Heart right ventricle (tissue), 16 donors: Measurements from ENCODE around the gene ATG101. TPM values are rescaled to one million over a fixed set of nuclear protein-coding genes. Genes with fewer than 3 reads are reported as not detected.

Experiments
- ATAC-seq, 8 donors: fragments of 200-7000 bp; cut with Tn5 transposase; one replicate each; pipeline ENCODE4 v1.9.1; 2020; ENCODE audit warnings: mild to moderate bottlenecking in 8 of 8, moderate library complexity in 8 of 8, moderate number of reproducible peaks in 1 of 8
- DNase-seq, 2 donors: peaks; one replicate each; pipeline ENCODE4 v3.0.0-alpha.2; 2020
- H3K27ac ChIP-seq, 10 donors: fragments of 200-600 bp; sonication (generic) in 2 of 10; one replicate each; pipeline versions ENCODE4 v1.5.0 to v1.8.0; 2020 to 2022; ENCODE audit warnings: mild to moderate bottlenecking in 3 of 10
- H3K27me3 ChIP-seq, 7 donors: fragments of 200-600 bp; one replicate each; pipeline ENCODE4 v1.8.0; 2021 to 2022; ENCODE audit warnings: mild to moderate bottlenecking in 2 of 7
- H3K36me3 ChIP-seq, 9 donors: fragments of 200-600 bp; sonication (generic) in 1 of 9; one replicate each; pipeline versions ENCODE4 v1.5.0 to v1.8.0; 2020 to 2022; ENCODE audit warnings: mild to moderate bottlenecking in 2 of 9
- H3K4me1 ChIP-seq, 9 donors: fragments of 200-600 bp; sonication (generic) in 1 of 9; one replicate each; pipeline versions ENCODE4 v1.5.0 to v1.8.0; 2020 to 2022; ENCODE audit warnings: mild to moderate bottlenecking in 4 of 9
- H3K4me3 ChIP-seq, 10 donors: fragments of 200-600 bp; sonication (generic) in 2 of 10; one replicate each; pipeline versions ENCODE4 v1.5.0 to v1.8.0; 2020 to 2022; ENCODE audit warnings: mild to moderate bottlenecking in 7 of 10, moderate library complexity in 2 of 10
- H3K9me3 ChIP-seq, 11 donors: fragments of 200-600 bp in 10 of 11; sonication (generic) in 2 of 11; one replicate each; pipeline versions ENCODE4 v1.5.0 to v1.8.0; 2013 to 2022; ENCODE audit warnings: mild to moderate bottlenecking in 2 of 11, control low read depth in 1 of 11, moderate library complexity in 1 of 11
- WGBS, 2 donors: extraction: QIAGEN DNeasy Blood & Tissue Kit; methylation state at CpG; one replicate each; pipeline ENCODE4 v1.1.7; 2013; ENCODE audit warnings: inconsistent platforms in 1 of 2; 5-methylcytosine and 5-hydroxymethylcytosine counted together
- intact Hi-C, 10 donors: fragments of 100-400 bp; cut with DNase I; formaldehyde crosslinking; loops; one replicate each; pipeline versions ENCODE4 v1.11.1 to v1.14.2; 2022
- polyA plus RNA-seq, 2 donors: library from polyadenylated mRNA; stranded (reverse); fragments of 200-250 nt; gene quantifications; one replicate each; pipeline ENCODE4 v1.2.3, GENCODE V29; 2013
- total RNA-seq, 10 donors: library from RNA; stranded (reverse); fragmentation: NEBNext Ultra II Directional in 3 of 10; extraction: Animal tissue kit (Norgen Biotek cat#: 25700) in 3 of 10; gene quantifications; one replicate each; pipeline versions ENCODE4 v1.2.1 to v1.2.4, GENCODE V29; 2021 to 2023
- TF ChIP-seq, protein P1 (sequence below), 9 donors: fragments of 200-600 bp; sonication (generic) in 2 of 9; IDR thresholded peaks; one replicate each; pipeline versions ENCODE4 v1.5.0 to v1.8.0; 2021 to 2022; ENCODE audit warnings: antibody characterized with exemption in 9 of 9, mild to moderate bottlenecking in 5 of 9, moderate library complexity in 1 of 9
- donor health status: Arrhythmogenic right ventricular cardiomyopathy.
- donor health status: ischemic (EF 13 %, LVEDD 7.1; RV severe dilation, severe dysfunction).
- donor health status: healthy with polysubstance abuse.
- donor health status: DM: no; HTN: yes; CAD: no.
- donor health status: DM: no; HTN: no; CAD: no.
- donor health status: ischemic (EF 25% LVEDD 6.9; RV normal size, moderate dysfunction).
- donor health status: ischemic (EF 25% LVEDD 5.7; RV mildly dilated, moderate dysfunction).
- donor health status: healthy.
- donor health status: DM: yes; HTN: yes; CAD: no.
- donor health status: Ischemic cardiomyopathy.
- donor health status: ischemic (EF 35%, LVEDD 5.7; RV mildly dilated, moderate dysfunction).
- donor health status: nonischemic (EF 11% LVEDD 7.7; RV severe dilation, severe dysfunction).
- donor health status: DM: yes; HTN: yes; CAD: no.
- donor health status: PGD.
- donor health status: ischemic (EF 29% LVEDD 5.4; RV normal size, mild dysfunction).
- donor health status: nonischemic (EF 23%, LVEDD 6.1; RV moderate dilation, normal function).

ATG101 gene
- total and polyA plus RNA-seq, 12 donors: 14.6 to 90.2 (median 22.2) TPM

DNA sequence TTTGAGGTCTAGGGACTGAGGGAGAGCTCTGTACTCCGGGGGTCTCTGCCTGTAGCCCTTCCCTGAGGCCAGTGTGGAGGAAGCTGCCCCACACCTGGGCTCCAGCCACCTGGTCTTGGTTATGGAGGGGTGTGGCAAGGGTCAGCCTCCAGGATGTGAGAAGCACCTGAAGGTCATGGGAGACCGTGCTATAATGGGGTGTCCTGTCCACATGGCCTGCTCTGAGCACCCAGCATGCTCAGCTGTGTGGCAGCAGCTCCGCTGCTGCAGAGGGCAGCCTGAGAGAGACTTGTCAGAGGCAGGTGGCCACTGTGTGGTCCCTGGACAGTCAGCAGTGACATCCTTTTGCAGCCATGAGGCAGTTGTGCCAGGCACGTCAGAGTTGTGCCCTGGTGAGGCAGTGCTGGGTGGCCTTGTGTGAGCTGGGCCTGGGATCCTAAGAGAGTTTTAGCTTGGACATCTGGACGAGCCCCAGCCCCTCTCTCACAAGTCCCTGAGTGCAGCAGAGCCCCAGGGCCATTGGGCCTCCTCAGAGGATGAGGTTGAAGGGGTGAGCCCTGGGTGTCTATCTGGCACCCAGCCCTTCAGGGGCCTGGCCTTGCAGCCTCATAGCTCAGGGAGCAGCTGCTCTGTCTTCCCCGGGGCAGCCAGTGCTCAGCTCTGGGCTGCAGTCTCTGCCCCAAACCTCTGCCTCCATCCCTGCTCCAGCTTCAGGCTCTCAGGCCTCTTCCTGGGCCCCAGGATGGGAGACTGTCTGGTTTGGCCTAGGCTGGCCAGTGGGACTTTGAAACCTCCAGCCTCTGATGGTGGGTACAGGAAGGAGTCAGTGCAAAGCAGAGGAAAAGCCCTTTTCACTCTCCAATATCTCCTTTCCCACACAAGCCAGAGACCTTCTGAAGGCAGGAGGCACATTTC, 7.4 kb upstream of the ATG101 start:
- Histone ChIP-seq H3K36me3 (peaks cover 0 to 30% (median 15%) of the 10 kb centered on the region in 9 donors), H3K27ac (peak overlapping the region in 9 of 10 donors; percentile 63 to 87 (median 77)), H3K27me3 (no peaks in the 10 kb centered on the region), H3K4me1 (peaks cover 0 to 43% (median 19%) of the 10 kb centered on the region in 9 donors), H3K4me3 (no peak overlapping the region), H3K9me3 (no peaks in the 10 kb centered on the region)
- intact Hi-C loops: no loop called here
- TF ChIP-seq, protein P1, sequence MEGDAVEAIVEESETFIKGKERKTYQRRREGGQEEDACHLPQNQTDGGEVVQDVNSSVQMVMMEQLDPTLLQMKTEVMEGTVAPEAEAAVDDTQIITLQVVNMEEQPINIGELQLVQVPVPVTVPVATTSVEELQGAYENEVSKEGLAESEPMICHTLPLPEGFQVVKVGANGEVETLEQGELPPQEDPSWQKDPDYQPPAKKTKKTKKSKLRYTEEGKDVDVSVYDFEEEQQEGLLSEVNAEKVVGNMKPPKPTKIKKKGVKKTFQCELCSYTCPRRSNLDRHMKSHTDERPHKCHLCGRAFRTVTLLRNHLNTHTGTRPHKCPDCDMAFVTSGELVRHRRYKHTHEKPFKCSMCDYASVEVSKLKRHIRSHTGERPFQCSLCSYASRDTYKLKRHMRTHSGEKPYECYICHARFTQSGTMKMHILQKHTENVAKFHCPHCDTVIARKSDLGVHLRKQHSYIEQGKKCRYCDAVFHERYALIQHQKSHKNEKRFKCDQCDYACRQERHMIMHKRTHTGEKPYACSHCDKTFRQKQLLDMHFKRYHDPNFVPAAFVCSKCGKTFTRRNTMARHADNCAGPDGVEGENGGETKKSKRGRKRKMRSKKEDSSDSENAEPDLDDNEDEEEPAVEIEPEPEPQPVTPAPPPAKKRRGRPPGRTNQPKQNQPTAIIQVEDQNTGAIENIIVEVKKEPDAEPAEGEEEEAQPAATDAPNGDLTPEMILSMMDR (IDR thresholded peaks at IDR 0.05): no peak
- ATAC-seq (peak in 3 of 8 donors; percentile 0 to 6 (median 3)), DNase-seq (no peak)
- 75 to 79% methylated on average over 6 of the region's 6 CpGs for WGBS, 2 donors

DNA sequence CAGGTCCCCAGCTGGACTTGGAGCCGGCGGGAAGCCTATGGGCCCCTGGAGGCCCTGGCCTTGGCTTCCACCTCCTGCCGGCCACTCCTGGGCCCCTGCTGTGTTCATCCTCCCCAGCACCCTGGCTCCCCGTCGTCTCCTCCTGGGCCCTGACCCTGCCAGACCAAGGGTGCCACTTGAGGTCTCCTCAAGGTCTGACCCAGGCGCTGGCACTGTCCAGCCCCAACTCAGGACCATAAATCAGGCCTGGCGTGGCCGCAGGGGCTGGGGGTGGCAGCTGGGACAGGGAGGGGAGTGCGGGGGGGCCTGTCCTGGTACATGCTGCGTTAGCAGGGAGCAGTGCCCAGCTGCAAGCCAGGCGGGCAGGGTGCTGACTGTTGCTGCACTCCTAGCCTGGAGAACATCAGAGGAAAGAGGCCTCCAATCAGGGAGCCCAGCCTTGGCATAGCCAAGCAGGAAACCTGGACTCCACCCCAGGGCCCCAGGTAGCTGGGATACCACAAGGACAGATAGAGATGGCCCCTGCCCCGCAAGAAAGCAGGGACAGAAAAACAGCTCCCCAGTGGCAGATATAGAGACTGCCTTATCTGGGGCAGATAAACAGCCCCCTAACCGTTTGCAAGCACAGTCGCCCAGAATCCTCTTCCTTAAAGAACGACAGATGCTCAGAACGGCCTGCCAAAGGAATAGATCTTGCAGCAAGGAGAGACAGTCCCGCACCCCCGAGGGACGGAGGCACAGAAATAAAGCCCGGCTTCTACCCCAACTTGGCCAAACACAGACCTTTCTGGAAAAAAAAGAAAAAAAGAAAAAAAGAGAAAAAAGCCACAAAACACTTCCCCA, 6.5 kb upstream of the ATG101 start:
- Histone ChIP-seq H3K27ac (peak overlapping the region in 9 of 10 donors; percentile 63 to 87 (median 77)), H3K36me3 (peaks cover 0 to 22% (median 7%) of the 10 kb centered on the region in 9 donors), H3K9me3 (no peaks in the 10 kb centered on the region), H3K4me3 (no peak overlapping the region), H3K27me3 (no peaks in the 10 kb centered on the region), H3K4me1 (peaks cover 0 to 43% (median 19%) of the 10 kb centered on the region in 9 donors)
- peak; percentile 58 to 68 for DNase-seq
- intact Hi-C loops: no loop called here
- TF ChIP-seq, protein P1 (IDR thresholded peaks at IDR 0.05): no peak
- WGBS, 2 donors: 63 to 66% methylated on average over 20 of the region's 20 CpGs
- ATAC-seq: peak in 7 of 8 donors; percentile 4 to 43 (median 25)

GRCh38 chr12:52063981-52064649, 5.7 kb upstream of the ATG101 start:
- no peaks in the 10 kb centered on the region for H3K9me3 ChIP-seq
- peaks cover 1 to 40% (median 19%) of the 10 kb centered on the region in 9 donors for H3K4me1 ChIP-seq
- peaks cover 0 to 13% (median 0%) of the 10 kb centered on the region in 9 donors for H3K36me3 ChIP-seq
- intact Hi-C loops: no loop called here
- H3K4me3 ChIP-seq: no peak overlapping the region
- ATAC-seq (peak; percentile 20 to 62 (median 47)), DNase-seq (peak; percentile 77 to 80)
- 51 to 57% methylated on average over 12 of the region's 12 CpGs for WGBS, 2 donors
- TF ChIP-seq, protein P1 (IDR thresholded peaks at IDR 0.05): no peak
- peak overlapping the region in 9 of 10 donors; percentile 63 to 87 (median 77) for H3K27ac ChIP-seq
- H3K27me3 ChIP-seq: no peaks in the 10 kb centered on the region
